DND-41 (cell line): ENCODE measurements around the gene CBX1.

Experiments used
- ATAC-seq: fragments of 200-7000 bp; cut with Tn5 transposase; 3 replicates; pipeline ENCODE4 v1.9.1; 2021; ENCODE audit warnings: low read depth; ENCODE audit not compliant: insufficient read depth
- DNase-seq: peaks from one replicate; pipeline ENCODE4 v3.0.0-alpha.2; 2020
- H2AFZ ChIP-seq: 2 replicates; pipeline ENCODE4 v1.6.0; 2012; ENCODE audit warnings: low read depth, low read length
- H3K27ac ChIP-seq: 2 replicates; pipeline ENCODE4 v1.5.1; 2012; ENCODE audit warnings: low read length, inconsistent platforms
- H3K27me3 ChIP-seq: fragments of 200-600 bp; sonication (generic); 2 replicates; pipeline ENCODE4 v1.6.0; 2012; ENCODE audit warnings: low read length, mild to moderate bottlenecking, inconsistent platforms; ENCODE audit not compliant: insufficient read depth, poor library complexity
- H3K36me3 ChIP-seq: 2 replicates; pipeline ENCODE4 v1.5.1; 2012; ENCODE audit warnings: low read length, inconsistent platforms; ENCODE audit not compliant: insufficient read depth
- H3K4me1 ChIP-seq: 2 replicates; pipeline ENCODE4 v1.5.1; 2012; ENCODE audit warnings: mild to moderate bottlenecking, low read length; ENCODE audit not compliant: insufficient read depth
- H3K4me2 ChIP-seq: 2 replicates; pipeline ENCODE4 v1.6.0; 2012; ENCODE audit warnings: mild to moderate bottlenecking, moderate library complexity, low read length, inconsistent platforms; ENCODE audit not compliant: insufficient read depth
- H3K4me3 ChIP-seq, 2 experiments: fragments of 200-600 bp in 1 of 2; shearing (Covaris generic) in 1 of 2; 2 replicates each; pipeline ENCODE4 v1.5.1; 2012 to 2016; ENCODE audit warnings: inconsistent platforms in 2 of 2, low read length in 2 of 2, mild to moderate bottlenecking in 2 of 2, low read depth in 1 of 2, moderate library complexity in 1 of 2
- H3K79me2 ChIP-seq: 2 replicates; pipeline ENCODE4 v1.6.0; 2012; ENCODE audit warnings: low read length, inconsistent platforms; ENCODE audit not compliant: insufficient read depth
- H3K9ac ChIP-seq: 2 replicates; pipeline ENCODE4 v1.6.0; 2012; ENCODE audit warnings: low read depth, mild to moderate bottlenecking, inconsistent platforms, low read length, moderate library complexity
- H3K9me3 ChIP-seq: 2 replicates; pipeline ENCODE4 v1.5.1; 2012; ENCODE audit warnings: low read length, moderate library complexity, mild to moderate bottlenecking, inconsistent platforms; ENCODE audit not compliant: insufficient read depth, severe bottlenecking
- H4K20me1 ChIP-seq: 2 replicates; pipeline ENCODE4 v1.6.0; 2012; ENCODE audit warnings: low read length; ENCODE audit not compliant: insufficient read depth
- CTCF ChIP-seq: IDR thresholded peaks from 2 replicates; pipeline ENCODE4 v1.5.1; 2012; ENCODE audit warnings: borderline replicate concordance, low read length, moderate library complexity, mild to moderate bottlenecking; ENCODE audit not compliant: poor library complexity, severe bottlenecking; ENCODE audit errors: extremely low read depth
- EZH2 ChIP-seq: IDR thresholded peaks from 3 replicates; pipeline ENCODE4 v1.6.1; 2012; ENCODE audit warnings: borderline replicate concordance, low read depth, mild to moderate bottlenecking, moderate library complexity, low read length, inconsistent platforms; ENCODE audit not compliant: severe bottlenecking

CBX1 gene

GRCh38 chr17:48125829-48126531 is 24.7 kb upstream of the CBX1 start:
- H3K4me2 ChIP-seq = no peak overlapping the region
- no peak overlapping the region for H3K27ac ChIP-seq

GRCh38 chr17:48123776-48124388 is 22.6 kb upstream of the CBX1 start:
- H2AFZ ChIP-seq = no peak overlapping the region
- H3K79me2 ChIP-seq = no peaks in the 10 kb centered on the region
- H4K20me1 ChIP-seq = 0 out of 2 replicates have a peak, but pooled peaks cover 4% of the 10 kb centered on the region
- TF ChIP-seq EZH2 (no peak), CTCF (no peak)
- H3K4me2 ChIP-seq = no peak overlapping the region
- no peak overlapping the region for H3K4me3 ChIP-seq
- H3K4me1 ChIP-seq = no peaks in the 10 kb centered on the region
- ATAC-seq = no peak
- H3K27me3 ChIP-seq = no peaks in the 10 kb centered on the region
- no peaks in the 10 kb centered on the region for H3K9me3 ChIP-seq
- H3K27ac ChIP-seq = no peak overlapping the region
- H3K36me3 ChIP-seq = peaks cover 32% of the 10 kb centered on the region
- H3K9ac ChIP-seq = no peak overlapping the region
- no peak for DNase-seq

More at GRCh38 chr17:48125829-48126531, 24.7 kb upstream of the CBX1 start:
- Histone ChIP-seq H3K27me3 (no peaks in the 10 kb centered on the region), H3K79me2 (no peaks in the 10 kb centered on the region), H3K9ac (no peak overlapping the region), H3K4me1 (no peaks in the 10 kb centered on the region), H2AFZ (no peak overlapping the region), H4K20me1 (0 out of 2 replicates have a peak, but pooled peaks cover 4% of the 10 kb centered on the region), H3K9me3 (no peaks in the 10 kb centered on the region), H3K36me3 (peaks cover 24% of the 10 kb centered on the region), H3K4me3 (no peak overlapping the region)
- ATAC-seq (no peak), DNase-seq (no peak)
- TF ChIP-seq CTCF = no peak
- TF ChIP-seq EZH2 = no peak

- no peak overlapping the region for H2AFZ ChIP-seq
- H3K9me3 ChIP-seq = no peaks in the 10 kb centered on the region
- no peak overlapping the region for H3K27ac ChIP-seq
- no peaks in the 10 kb centered on the region for H3K79me2 ChIP-seq
- TF ChIP-seq CTCF (no peak), EZH2 (no peak)
- H3K4me3 ChIP-seq = no peak overlapping the region
- no peak overlapping the region for H3K9ac ChIP-seq
- H3K36me3 ChIP-seq = peaks cover 38% of the 10 kb centered on the region
- no peak overlapping the region for H3K4me2 ChIP-seq
- H3K4me1 ChIP-seq = no peaks in the 10 kb centered on the region
- H3K27me3 ChIP-seq = no peaks in the 10 kb centered on the region
- ATAC-seq = no peak
- 0 out of 2 replicates have a peak, but pooled peaks cover 4% of the 10 kb centered on the region for H4K20me1 ChIP-seq
- no peak for DNase-seq
Observed at GRCh38 chr17:48123111-48123510, 21.8 kb upstream of the CBX1 start.

GRCh38 chr17:48122665-48123045 is 21.4 kb upstream of the CBX1 start:
- Histone ChIP-seq H3K27ac (no peak overlapping the region), H3K36me3 (peaks cover 43% of the 10 kb centered on the region)

More at GRCh38 chr17:48122665-48123045, 21.4 kb upstream of the CBX1 start:
- Histone ChIP-seq H3K27me3 (no peaks in the 10 kb centered on the region), H4K20me1 (0 out of 2 replicates have a peak, but pooled peaks cover 4% of the 10 kb centered on the region), H3K4me3 (no peak overlapping the region), H3K9me3 (no peaks in the 10 kb centered on the region), H2AFZ (no peak overlapping the region), H3K4me1 (no peaks in the 10 kb centered on the region), H3K4me2 (no peak overlapping the region), H3K9ac (no peak overlapping the region), H3K79me2 (no peaks in the 10 kb centered on the region)
- TF ChIP-seq CTCF (no peak), EZH2 (no peak)
- DNase-seq = no peak
- no peak for ATAC-seq
